DMS153 (cell line): ENCODE data around the gene GTPBP4.
"Not testable (repeated sequence)": the region's sequence is repeated elsewhere in the genome, so short reads cannot be mapped to it uniquely, and the experiment has no call there.

Experiments used
- DNase-seq: peaks from one replicate; lab custom pipeline; 2025; lab: John Stamatoyannopoulos, UW

Gene GTPBP4

DNA sequence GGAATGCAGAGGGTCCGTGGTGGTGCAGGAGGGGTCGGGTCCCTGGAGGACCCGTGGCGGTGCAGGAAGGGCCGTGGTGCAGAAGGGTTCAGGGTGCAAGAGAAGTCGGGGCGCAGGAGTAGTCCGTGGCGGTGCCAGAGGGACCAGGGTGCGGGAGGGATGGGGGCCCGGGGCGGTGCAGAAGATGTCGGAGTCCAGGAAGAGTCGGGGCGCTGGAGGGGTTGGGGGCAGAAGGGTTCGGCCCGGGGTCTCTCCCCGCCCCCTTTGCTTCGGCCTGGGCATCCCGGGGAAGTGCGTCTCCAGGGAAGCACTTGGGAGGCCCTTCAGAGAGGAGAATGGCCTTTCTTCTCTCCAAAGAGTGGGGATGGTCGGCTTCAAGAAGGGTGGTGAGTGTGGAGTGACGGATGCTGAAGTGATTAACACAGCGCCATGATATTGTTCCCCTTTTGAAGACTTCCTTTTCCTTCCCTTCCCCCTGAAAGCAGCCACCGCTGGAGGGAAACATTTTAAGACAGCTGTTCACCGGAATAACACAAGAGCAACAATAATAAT lies 68.9 kb downstream of the GTPBP4 start:
- no peak for DNase-seq

DNA sequence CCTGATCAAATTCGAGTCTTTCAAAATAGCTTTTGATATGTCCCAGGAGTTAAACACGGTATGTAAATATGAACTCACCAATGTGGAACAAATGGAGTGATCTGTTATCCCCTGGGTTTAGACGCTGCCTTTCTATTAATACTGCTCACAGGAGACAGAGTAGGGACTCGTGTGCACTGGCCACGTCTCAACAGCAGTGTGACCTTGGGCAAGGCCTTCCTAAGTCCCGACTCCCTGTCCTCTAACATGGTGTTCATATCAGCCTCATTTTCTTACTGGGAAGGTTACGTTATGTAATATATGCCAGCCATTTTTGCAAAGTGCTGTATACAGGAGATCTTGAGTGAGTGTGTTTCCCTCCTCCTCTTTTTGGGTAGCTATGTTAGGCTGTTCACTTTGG lies 69.8 kb downstream of the GTPBP4 start:
- DNase-seq, result no peak

DNA sequence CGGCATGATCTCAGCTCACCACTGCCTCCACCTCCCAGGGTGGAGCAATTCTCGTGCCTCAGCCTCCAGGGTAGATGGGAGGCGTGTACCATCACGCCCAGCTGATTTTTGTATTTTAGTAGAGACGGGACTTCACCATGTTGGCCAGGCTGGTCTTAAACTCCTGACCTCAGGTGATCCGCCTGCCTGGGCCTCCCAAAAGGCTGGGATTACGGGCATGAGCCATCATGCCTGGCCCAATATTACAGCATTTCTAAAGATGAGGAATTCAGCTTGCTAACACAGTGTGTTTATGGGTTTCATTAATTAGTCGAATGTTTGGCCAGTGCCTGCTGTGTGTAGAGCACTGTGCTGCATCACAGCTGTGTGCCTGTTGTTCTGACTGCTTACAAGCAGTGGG lies 71.7 kb downstream of the GTPBP4 start:
- no peak for DNase-seq

DNA sequence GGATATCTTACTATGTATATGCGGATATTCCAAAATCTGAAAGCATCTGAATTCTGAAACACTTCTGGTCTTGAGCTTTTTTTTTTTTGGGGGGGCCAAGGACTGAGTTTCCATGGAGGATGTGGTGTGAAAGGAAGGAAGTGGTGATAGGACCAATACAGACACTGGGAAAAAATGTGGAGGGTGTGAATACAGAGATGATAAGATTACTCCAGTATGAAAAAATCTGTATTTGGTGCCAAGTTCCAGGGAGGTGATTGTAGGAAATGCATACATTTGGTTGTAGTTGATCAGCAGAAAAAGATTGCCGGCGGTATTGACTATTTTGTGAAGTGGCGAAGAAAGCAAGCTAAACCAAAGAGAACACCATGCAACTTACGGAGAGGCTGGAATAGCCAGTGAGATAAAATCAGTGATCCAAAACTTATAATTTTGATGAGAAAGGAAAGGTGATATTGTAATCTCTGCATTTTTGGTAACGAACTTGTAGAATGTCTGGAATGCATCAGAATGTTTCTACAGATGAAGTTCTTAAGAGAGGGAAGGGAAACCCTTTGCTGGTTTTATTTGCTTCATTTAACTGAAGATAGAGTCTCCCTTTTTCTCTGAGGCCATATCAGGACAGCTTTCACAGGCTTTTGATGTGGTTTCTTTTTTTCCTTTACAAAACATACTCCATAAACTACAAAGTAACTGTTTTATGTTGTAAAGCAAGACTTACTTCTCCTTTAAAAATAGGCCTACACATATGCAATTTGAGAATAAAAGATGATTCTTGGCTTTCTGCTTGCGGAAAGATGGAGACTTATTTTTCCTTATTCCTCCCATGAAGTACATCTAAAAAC lies 73.9 kb downstream of the GTPBP4 start:
- DNase-seq, result no peak

DNA sequence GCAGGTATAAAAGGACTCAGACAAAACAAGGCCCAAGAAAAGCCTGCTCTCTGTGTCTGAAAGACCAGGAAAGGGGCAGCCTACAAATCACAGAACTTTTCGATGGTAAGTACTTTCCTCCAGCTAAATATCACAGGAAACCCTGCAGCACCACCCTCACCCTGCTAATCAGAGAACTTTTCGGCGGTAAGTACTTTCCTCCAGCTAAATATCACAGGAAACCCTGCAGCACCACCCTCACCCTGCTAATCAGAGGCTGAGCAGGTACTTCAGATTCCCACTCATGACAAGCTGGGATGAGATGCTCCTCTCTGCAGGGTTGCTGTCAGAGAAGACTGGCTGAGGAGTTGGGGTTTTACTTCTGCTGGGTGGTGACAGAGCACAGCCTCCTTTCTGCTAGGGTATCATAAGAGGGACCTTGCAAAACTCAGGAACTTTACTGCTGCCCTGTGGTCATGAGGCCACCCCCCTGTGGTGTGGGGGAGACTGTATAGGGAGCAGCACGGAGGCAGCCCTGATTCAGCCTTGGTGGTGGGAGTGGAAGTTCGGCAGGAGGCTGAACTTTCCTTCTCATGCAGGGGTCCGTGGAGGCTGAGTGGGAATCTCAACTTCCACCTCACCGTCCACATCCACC lies 75.1 kb downstream of the GTPBP4 start:
- no peak for DNase-seq

DNA sequence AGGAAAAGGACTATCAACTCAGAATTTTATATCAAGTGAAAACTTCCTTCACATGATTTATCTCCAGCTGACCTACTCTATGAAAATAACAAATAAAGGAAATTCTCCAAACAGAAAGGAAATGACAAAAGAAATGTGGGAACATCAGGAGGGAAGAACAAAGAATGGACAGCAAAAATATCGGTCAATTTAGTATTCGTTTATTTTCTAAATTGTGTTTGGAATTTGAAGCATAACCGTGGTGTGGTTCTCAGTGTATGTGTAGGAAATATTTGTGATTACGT lies 76.7 kb downstream of the GTPBP4 start:
- DNase-seq, result no peak

DNA sequence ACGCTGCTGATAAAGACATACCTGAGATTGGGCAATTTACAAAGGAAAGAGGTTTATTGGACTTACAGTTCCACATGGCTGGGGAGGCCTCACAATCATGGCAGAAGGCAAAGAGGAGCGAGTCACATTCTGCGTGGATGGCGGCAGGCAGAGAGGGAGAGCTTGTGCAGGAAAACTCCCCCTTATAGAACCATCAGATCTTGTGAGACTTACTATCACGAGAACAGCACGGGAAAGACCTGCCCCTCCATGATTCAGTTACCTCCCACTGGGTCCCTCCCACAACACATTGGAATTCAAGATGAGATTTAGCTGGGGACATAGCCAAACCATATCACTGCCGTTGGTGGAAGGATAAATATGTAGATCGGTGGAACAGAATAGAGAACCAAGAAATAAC lies 78.5 kb downstream of the GTPBP4 start:
- DNase-seq, result not testable (repeated sequence)

DNA sequence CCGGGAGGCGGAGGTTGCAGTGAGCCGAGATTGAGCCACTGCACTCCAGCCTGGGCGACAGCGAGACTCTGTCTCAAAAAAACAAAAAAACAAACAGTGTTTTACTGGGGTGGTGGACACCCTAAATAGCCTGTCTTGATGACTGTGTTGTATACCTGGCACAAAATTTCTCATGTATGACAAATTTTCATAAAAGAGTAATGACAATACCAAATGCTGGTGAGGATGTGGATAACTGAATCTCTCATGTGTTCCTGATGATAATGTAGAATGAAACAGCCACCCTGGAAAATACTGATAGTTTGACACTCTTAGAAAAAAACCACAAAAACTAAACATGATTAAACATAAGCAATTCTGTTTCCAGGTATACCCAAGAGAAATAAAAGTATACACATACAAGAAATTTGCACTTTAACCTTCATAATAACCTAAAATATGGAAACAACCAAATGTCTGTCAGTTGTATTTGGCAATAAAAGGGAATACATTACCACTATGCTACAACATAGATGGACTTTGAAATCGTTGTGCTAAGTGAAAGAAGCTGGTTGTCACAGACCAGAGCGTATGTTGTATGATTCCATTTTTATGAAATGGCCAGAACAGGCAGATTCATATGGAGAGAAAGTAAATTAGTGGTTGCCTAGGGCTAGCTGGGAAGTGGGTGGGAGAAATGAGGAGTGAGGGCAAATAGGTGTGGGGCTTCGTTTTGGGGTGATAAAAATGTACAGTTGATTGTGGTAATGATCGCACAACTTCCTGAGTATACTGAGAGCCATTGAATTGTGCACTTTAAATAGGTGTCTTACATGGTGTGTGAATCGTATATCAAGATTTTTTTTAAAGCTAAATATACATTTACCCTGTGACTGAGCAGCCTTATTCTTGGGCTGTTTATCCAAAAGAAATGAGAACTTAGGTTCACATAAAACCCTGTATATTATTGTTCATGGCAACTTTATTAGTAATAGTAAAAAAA lies 80.4 kb downstream of the GTPBP4 start:
- no peak for DNase-seq
